Right lobe of liver (tissue), 4 donors: ENCODE results near the gene BMF.

Experiments
- POLR2A ChIP-seq: fragments of 450-650 bp; IDR thresholded peaks from one replicate; pipeline ENCODE4 v1.6.1; 2017; ENCODE audit warnings: antibody characterized with exemption, mild to moderate bottlenecking
- TF ChIP-seq, protein P1 (sequence below), 4 donors: fragments of 200-600 bp in 3 of 4; fragments of 450-650 bp in 1 of 4; IDR thresholded peaks; one replicate each; pipeline versions ENCODE4 v1.5.1 to v1.8.0; 2016 to 2022; ENCODE audit warnings: antibody characterized with exemption in 4 of 4, mild to moderate bottlenecking in 2 of 4
- donor health status: DM: no; HTN: no; CAD: no.
- donor health status: DM: no; HTN: no; CAD: no.
- donor health status: DM: no; HTN: yes; CAD: no.

DNA sequence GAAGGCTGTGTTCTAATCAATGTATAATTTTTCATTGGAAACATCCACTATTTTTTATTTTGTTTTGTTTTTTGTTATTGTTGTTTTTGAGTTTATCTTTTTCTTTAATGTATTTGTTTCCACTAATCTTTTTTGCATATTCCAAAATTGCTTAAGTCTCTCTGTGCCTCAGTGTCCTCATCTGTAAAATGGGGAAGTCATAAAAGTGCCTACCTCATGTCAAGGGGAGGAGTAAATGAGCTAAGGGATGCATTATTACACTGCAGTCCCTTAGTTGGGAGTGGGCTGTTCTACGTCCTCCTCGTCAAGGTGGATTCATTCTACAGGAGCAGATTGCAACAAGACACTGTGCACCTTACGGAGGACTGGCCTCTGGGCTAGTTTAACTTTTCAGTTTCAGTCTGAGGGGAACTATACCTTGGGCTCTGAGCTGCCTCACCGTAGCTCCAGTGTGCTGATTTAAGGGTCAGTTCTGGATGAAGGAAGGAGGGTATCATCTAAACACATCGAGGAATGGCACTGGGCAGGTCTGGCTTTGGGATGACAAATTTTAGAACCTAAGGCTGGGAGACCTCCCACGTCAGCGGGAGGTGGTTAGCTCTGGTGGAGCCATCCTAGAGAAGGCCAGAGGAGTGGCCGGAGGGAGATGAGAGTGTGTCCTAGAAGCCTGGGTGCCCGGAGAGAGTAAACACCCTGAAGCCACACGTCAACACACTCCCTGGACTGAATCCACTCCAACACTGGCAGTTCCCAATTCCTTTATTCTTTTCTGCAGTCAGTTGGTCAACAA, 64.6 kb downstream of the BMF start:
- TF ChIP-seq POLR2A, result no peak
- TF ChIP-seq, protein P1, sequence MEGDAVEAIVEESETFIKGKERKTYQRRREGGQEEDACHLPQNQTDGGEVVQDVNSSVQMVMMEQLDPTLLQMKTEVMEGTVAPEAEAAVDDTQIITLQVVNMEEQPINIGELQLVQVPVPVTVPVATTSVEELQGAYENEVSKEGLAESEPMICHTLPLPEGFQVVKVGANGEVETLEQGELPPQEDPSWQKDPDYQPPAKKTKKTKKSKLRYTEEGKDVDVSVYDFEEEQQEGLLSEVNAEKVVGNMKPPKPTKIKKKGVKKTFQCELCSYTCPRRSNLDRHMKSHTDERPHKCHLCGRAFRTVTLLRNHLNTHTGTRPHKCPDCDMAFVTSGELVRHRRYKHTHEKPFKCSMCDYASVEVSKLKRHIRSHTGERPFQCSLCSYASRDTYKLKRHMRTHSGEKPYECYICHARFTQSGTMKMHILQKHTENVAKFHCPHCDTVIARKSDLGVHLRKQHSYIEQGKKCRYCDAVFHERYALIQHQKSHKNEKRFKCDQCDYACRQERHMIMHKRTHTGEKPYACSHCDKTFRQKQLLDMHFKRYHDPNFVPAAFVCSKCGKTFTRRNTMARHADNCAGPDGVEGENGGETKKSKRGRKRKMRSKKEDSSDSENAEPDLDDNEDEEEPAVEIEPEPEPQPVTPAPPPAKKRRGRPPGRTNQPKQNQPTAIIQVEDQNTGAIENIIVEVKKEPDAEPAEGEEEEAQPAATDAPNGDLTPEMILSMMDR (IDR thresholded peaks at IDR 0.05), result no peak
